Lung microvascular endothelial cell (primary cell): ENCODE results near the gene MYL6. TPM values are rescaled to one million over a fixed set of nuclear protein-coding genes. Genes with fewer than 3 reads are reported as not detected.

Source experiments
- DNase-seq, 2 donors: peaks; one replicate each; pipeline versions ENCODE4 v3.0.0 to v3.0.0-alpha.2; 2010; ENCODE audit warnings: low read depth in 2 of 2
- total RNA-seq: library from RNA; depleted of rRNA; stranded (reverse); fragments of >200 nt; gene quantifications from 2 replicates; pipeline ENCODE4 v1.2.1, GENCODE V29; 2014

Gene MYL6
- total RNA-seq, 1 donor from 2014 or later, result 2,671 TPM

GRCh38 chr12:56129206-56129941, 28.8 kb upstream of the MYL6 start:
- peak; percentile 39 to 62 for DNase-seq

GRCh38 chr12:56129942-56130495, 28.1 kb upstream of the MYL6 start:
- DNase-seq, result no peak

- DNase-seq, result no peak
These were observed 27.3 kb upstream of the MYL6 start for GRCh38 chr12:56130876-56131275.

- DNase-seq, result no peak
These were observed 23.3 kb upstream of the MYL6 start for GRCh38 chr12:56134897-56135296.

- no peak for DNase-seq
These were observed 20.1 kb upstream of the MYL6 start for GRCh38 chr12:56137853-56138571.

- no peak for DNase-seq
These were observed 16.0 kb upstream of the MYL6 start for GRCh38 chr12:56141946-56142784.

- peak in 1 of 2 donors; percentile 29 for DNase-seq
These were observed 14.9 kb upstream of the MYL6 start for GRCh38 chr12:56143217-56143616.

- peak; percentile 58 to 76 for DNase-seq
These were observed 14.3 kb upstream of the MYL6 start for GRCh38 chr12:56143870-56144269.

- DNase-seq, result no peak
These were observed 12.9 kb upstream of the MYL6 start for GRCh38 chr12:56145217-56145616.

GRCh38 chr12:56146492-56147460, 11.4 kb upstream of the MYL6 start:
- peak; percentile 78 to 83 for DNase-seq

- DNase-seq, result peak; percentile 55 to 58
These were observed 7.6 kb upstream of the MYL6 start for GRCh38 chr12:56150563-56150962.

GRCh38 chr12:56151672-56152131, 6.5 kb upstream of the MYL6 start:
- peak in 1 of 2 donors; percentile 54 for DNase-seq

GRCh38 chr12:56152132-56152755, 5.9 kb upstream of the MYL6 start, which contains the start of gene MYL6B:
Gene MYL6B, plus strand, starts transcription at chr12:56152587. Its CDS starts 1,332 bp downstream, at chr12:56153919.
- peak; percentile 94 to 95 for DNase-seq

- DNase-seq, result no peak
These were observed 5.1 kb upstream of the MYL6 start for GRCh38 chr12:56152756-56153677.

GRCh38 chr12:56153678-56154065, 4.5 kb upstream of the MYL6 start:
- DNase-seq, result no peak

GRCh38 chr12:56154246-56154771, 3.9 kb upstream of the MYL6 start:
- DNase-seq, result no peak

GRCh38 chr12:56154818-56155217, 3.3 kb upstream of the MYL6 start:
- no peak for DNase-seq

- DNase-seq, result no peak
These were observed 2.8 kb upstream of the MYL6 start for GRCh38 chr12:56155256-56155845.
